Measurements from ENCODE around the gene C2orf80. TPM values are rescaled to one million over a fixed set of nuclear protein-coding genes. Genes with fewer than 3 reads are reported as not detected.

C2orf80 gene
- total RNA-seq, 4 donors from 2014 or later = not detected

- intact Hi-C loops (cut with DNase I; ENCODE audit: low total_unique reads) = no loop called here
- TF ChIP-seq CTCF (IDR thresholded peaks at IDR 0.05) (no peak), POLR2A (IDR thresholded peaks at IDR 0.05) (no peak)
- 29 to 30% methylated on average over 12 of the region's 12 CpGs for WGBS, 2 donors
- DNase-seq (ENCODE audit: low spot score in 2 of 2) = no peak
- no peak overlapping the region for H3K4me3 ChIP-seq (ENCODE audit: low read depth, poor library complexity, severe bottlenecking)
Measured at GRCh38 chr2:208183972-208184705, 5.7 kb downstream of the C2orf80 start.

GRCh38 chr2:208183526-208183925 lies 6.3 kb downstream of the C2orf80 start:
- no peak overlapping the region for H3K4me3 ChIP-seq (ENCODE audit: low read depth, poor library complexity, severe bottlenecking)
- WGBS, 2 donors = 46 to 47% methylated on average over 7 of the region's 7 CpGs
- intact Hi-C loops (cut with DNase I; ENCODE audit: low total_unique reads) = no loop called here
- TF ChIP-seq POLR2A (IDR thresholded peaks at IDR 0.05) (no peak), CTCF (IDR thresholded peaks at IDR 0.05) (no peak)
- no peak for DNase-seq (ENCODE audit: low spot score in 2 of 2)

- no peak overlapping the region for H3K4me3 ChIP-seq (ENCODE audit: low read depth, poor library complexity, severe bottlenecking)
- TF ChIP-seq POLR2A (IDR thresholded peaks at IDR 0.05) (no peak), CTCF (IDR thresholded peaks at IDR 0.05) (no peak)
- intact Hi-C loops (cut with DNase I; ENCODE audit: low total_unique reads) = no loop called here
- DNase-seq (ENCODE audit: low spot score in 2 of 2) = no peak
- 55 to 61% methylated on average over 3 of the region's 3 CpGs for WGBS, 2 donors
Measured at GRCh38 chr2:208182835-208183234, 7.0 kb downstream of the C2orf80 start.

- no peak for TF ChIP-seq CTCF (IDR thresholded peaks at IDR 0.05)
- no peak for TF ChIP-seq POLR2A (IDR thresholded peaks at IDR 0.05)
- no peak overlapping the region for H3K4me3 ChIP-seq (ENCODE audit: low read depth, poor library complexity, severe bottlenecking)
- DNase-seq (ENCODE audit: low spot score in 2 of 2) = no peak
- 70 to 72% methylated on average over 4 of the region's 4 CpGs for WGBS, 2 donors
- intact Hi-C loops (cut with DNase I; ENCODE audit: low total_unique reads) = no loop called here
Measured at GRCh38 chr2:208179028-208179609, 10.7 kb downstream of the C2orf80 start.

- intact Hi-C loops (cut with DNase I; ENCODE audit: low total_unique reads) = no loop called here
- TF ChIP-seq CTCF (IDR thresholded peaks at IDR 0.05) (no peak), POLR2A (IDR thresholded peaks at IDR 0.05) (no peak)
- no peak overlapping the region for H3K4me3 ChIP-seq (ENCODE audit: low read depth, poor library complexity, severe bottlenecking)
- 58 to 66% methylated on average over 6 of the region's 6 CpGs for WGBS, 2 donors
- no peak for DNase-seq (ENCODE audit: low spot score in 2 of 2)
Measured at GRCh38 chr2:208175840-208176153, 14.0 kb downstream of the C2orf80 start.
